COLO668 (cell line): Measurements from ENCODE around the gene PDE7B.

Experiments used
- DNase-seq: peaks from one replicate; lab custom pipeline; 2025; ENCODE audit not compliant: unreplicated experiment; lab: John Stamatoyannopoulos, UW

The PDE7B gene

DNA sequence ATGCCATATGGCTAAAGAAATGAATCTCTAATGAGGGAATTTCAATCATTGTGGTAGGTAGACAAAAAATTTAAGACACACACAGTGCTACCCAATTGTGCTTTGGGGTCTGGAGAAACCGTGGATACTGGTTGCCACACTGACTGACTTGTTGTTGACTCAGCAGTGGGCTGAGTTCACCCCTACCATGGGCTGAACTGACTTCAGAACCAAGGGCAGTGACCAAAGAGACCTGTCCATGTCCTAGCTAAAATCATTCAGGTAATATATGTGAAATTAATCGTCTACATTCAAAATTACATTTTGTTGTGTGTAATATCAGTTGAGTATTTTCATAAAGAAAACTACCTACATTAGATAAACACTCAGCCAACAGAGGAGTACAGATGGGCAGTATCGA is 131.6 kb downstream of the PDE7B start:
- DNase-seq: no peak

DNA sequence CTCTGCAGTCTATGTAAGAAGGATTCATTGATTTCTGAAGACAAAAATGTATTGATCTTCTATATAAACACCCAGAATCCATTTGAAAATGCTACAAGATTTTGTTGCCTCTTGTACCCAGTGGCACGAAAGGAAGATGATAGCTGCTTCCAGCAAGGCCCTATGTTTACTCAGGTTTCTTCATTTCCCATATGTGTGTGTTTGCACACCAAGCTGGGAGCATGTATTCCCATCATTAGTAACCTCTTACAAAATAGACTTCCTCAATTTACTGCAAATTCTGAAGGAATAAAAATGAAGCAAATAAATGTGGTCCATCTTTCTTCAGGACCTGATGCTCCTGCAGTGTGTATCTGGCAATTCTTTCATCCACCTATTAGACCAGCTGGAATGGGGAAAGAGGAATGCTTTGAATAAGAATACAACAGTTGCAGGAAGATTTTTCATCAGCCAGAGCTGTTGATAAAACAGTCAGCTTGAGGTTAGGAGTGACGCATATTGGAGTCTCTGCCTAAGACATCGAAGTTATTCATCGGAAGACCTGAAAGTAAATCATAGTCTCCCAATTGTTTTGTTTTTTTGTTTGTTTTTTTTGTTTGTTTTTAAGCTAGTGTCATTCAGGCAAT is 132.3 kb downstream of the PDE7B start:
- no peak for DNase-seq

DNA sequence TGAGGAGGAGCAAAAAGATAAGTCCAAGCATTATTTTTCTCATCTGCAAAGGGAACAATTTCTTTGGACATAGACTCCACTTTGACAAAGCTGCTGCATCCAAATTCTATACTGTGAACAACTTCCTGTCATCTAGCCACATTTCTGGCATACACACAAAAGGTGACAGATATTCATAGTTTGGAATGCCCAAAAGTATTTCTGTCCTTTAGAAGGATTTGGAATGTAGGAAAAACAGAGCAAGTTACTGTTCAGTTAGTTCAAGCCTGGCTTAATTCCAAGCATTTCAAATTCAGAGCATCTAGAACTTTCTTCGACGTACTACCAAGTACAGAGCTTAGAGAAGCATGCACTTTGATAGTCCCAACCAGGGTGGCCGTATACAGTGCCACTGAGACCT is 134.0 kb downstream of the PDE7B start:
- DNase-seq: no peak

DNA sequence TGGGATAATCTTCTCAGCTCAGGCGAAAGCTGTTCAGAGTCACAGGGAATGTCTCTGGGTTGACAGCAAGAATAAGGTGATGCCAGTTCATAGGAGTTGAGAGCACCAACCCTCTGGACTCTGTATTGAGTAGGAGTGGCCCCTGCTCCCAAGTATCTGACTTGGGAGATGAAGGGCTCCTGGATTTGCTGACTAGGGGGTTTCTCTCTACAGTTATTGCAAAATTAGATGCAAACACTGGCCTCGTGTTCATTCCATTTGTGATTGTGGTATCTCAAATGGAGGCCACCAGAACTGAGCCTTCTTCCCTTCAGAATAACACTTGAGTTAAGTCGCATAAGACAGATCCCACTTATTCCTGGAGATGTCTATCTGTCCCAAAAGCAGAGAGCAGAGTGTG is 135.7 kb downstream of the PDE7B start:
- DNase-seq: no peak

DNA sequence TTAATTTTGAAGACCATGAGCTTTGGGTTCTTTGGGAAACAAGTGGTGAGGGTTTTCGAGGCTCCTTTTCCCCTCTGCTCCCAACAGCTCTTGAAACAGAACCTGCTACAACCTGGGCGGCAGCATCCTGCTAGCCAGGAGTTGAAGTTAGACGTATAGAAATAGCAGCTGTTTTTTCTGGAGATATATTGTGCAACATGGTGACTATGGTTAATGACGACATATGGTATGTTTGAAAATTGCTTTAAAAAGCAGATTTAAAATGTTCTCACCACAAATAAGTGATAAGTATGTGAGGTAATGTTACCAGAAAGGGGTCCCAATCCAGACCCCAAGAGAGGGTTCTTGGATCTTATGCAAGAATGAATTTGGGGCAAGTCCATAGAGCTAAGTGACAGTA is 138.9 kb downstream of the PDE7B start:
- no peak for DNase-seq

DNA sequence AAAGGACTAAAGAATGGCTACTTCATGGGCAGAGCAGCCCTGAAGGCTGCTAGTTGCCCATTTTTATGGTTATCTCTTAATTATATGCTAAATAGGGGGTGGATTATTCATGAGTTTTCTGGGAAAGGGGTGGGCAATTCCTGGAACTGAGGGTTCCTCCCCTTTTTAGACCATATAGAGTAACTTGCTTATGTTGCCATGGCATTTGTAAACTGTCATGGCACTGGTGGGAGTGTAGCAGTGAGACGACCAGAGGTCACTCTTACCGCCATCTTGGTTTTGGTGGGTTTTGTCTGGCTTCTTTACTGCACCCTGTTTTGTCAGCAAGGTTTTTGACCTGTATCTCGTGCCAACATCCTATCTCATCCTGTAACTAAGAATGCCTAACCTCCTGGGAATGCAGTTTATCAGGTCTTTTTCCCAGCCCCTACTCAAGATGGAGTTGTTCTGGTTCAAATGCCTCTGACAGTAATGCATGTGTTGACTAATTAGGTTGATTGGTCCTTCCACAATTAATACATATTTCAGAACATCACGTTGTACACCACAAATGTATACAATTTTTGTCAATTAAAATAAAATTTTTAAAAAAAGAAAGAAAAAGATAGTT is 139.5 kb downstream of the PDE7B start:
- DNase-seq: no peak

DNA sequence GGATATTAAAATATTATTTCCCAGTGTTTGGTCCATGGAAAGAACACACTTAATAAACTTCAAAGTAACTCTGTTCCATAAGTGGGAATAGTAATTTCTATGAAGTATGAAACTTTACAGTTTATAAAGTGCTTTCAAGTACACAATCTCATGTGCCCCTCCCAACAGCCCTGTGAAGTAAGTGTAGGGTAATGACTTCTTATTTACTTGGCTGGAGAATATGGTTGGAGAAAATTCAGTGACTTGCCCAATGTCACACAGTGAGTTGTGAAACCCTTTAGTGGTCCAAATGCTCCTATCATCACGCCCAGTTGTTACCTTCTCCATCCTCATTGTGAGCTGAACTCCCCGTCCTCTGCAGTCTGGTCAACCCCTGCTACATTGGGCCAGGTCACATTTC is 141.2 kb downstream of the PDE7B start:
- no peak for DNase-seq

DNA sequence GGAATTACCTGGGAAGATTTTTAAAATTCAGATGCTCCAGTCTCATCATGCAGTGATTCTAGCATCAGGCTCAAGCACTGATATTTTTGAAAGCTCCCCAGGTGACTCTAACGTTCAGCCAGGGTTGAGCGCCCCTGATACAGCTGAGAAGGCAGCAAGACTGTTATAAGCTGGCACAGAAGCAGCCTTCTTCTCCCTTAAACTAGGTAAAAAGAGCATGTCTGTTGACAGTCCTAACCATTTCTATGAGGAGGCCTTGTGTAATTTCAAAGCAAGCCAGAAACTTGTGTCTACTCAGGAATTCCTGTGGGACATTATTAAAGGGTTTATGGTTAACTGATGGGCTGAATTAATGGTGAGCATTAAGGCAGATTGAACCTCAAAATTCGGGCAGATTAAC is 141.9 kb downstream of the PDE7B start:
- no peak for DNase-seq

DNA sequence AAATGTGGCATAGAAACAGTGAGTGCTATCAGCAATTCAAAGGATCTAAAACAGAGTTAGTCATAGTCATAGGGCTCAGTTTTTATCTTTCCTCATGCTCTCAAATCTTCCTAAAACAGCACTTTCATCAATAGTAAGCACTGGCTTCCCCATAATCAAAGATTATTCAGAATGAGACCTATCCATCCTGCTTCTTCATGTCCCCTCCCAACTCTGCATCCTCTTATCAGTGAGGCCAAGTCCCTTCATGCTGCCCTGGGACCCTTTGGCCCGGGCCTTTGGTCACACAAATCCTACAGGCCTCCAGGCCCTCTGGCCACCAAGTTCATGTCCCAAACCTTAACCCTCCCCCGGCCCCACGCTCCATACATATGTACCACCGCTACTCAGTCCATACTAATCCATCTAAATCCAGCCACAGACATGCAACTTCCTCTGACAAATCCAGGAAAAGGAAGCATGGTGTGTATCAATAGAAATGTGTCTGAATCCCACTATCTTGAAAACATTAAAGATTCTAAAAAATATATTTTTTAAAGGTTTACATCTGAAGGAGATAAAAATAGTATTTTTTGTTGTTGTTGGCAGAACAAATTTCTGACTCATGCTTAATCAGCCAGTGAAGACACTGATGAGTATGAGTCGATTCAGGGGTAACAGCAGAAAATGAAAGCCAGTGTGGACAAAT is 143.5 kb downstream of the PDE7B start:
- no peak for DNase-seq

DNA sequence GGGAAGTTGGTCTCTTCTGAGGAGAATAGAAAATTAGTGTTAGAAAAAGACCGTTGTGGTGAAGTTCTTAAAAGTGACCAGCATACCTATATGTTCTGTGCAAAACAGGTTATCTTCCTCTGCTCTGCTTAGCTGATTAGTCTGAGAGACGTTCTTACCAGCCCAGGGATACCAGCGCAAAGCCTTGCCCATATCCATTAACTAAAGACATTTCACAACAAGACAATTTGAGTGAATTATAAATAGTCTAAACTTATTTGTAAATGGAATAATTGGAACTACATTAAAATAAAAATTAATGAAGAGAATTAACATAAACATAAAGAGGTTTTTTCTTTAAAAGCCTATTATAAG is 144.0 kb downstream of the PDE7B start:
- DNase-seq: no peak

DNA sequence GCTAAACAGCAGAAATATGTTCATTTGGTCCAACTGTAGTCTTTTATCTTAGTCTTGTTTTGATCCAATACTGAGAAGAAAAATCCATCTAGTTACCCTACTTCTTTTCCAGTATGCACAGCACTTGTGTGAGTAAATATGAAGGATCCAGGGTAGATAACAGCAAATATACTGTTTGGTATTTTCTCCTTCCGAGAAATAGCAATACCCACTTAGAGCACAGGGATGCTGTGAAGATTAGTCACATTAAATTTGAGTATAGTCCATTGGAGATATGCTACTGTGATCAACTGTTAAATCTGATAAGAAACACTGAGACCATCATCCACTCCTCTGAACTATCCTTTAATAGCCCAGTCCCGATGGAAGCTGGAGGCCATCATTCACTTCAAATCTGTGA is 145.2 kb downstream of the PDE7B start:
- DNase-seq: no peak

DNA sequence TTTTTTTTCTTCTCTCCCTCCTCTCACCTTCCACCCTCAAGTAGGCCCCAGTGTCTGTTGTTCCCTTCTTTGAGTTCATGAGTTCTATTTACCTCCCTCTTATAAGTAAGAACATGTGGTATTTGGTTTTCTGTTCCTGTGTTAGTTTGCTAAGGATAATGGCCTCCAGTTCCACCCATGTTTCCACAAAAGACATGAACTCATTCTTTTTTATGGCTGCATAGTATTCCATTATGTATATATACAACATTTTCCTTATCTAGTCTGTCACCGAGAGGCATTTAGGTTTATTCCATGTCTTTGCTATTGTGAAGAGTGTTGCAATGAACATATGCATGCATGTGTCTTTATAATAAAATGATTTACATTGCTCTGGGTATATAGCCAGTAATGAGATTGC is 147.9 kb downstream of the PDE7B start:
- no peak for DNase-seq

DNA sequence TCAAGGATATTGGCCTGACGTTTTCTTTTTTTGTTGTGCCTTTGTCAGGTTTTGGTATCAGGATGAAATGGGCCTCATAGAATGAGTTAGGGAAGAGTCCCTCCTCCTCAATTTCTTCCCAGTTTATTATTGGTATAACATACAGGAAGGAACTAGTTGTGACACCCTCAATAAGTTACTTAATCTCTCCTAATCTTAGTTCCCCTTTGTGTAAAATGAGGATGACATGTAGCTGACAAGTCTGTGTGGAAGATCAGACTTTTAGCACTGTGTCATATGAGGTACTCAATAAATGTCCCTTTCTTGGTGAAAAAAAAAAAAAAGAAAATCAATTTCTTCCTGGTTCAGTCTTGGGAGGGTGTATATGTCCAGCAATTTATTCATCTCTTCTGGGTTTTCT is 155.8 kb downstream of the PDE7B start:
- no peak for DNase-seq

DNA sequence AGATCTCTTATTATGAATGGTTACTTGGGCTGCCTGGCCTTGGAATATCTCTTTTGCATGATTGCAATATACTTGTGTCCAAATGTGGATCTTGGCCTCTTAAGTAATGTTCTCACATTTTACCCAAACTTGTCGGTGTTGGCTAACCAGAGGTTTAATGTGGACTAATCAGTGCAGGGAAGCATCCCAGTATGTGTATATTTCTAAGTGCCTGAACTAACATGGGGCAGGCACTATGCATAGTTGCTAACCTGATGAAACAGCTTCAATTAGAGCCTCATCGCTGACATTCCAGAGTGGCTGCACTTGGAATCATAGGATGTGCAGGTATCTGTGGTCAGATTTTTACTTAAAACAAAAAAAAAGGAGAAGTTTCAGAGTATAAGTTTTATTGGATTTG is 160.0 kb downstream of the PDE7B start:
- no peak for DNase-seq

DNA sequence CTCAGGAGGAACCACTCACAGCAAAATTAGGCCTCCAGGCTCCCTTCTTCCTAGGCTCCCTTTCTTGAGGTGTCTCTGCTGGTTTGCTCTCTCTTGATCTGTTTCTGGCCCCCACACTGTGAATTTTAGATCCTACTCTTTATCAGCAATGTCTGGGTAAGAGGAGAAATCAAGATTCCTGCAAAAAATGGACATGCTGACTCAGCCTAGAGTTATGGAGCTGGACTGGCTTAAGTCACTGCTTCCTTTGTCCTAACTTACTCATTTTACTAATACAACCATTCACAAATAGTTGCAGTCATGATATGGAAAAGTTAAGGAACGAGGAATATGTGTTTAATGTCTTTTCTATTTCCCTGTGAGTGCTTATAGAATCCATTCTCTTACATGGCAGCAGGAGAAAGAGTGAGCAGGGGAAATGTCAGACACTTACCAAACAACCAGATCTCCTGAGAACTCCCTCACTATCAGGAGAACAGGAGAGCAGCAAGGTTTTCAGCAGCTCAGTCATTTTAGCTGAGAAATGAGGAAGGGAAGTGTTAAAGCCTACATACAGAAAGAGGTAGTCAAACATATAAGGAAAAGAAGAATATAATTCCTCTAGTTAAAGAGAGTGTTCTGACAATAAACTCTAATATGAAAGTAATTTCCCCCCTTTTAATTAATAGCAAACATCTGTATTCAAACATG is 160.8 kb downstream of the PDE7B start:
- no peak for DNase-seq

DNA sequence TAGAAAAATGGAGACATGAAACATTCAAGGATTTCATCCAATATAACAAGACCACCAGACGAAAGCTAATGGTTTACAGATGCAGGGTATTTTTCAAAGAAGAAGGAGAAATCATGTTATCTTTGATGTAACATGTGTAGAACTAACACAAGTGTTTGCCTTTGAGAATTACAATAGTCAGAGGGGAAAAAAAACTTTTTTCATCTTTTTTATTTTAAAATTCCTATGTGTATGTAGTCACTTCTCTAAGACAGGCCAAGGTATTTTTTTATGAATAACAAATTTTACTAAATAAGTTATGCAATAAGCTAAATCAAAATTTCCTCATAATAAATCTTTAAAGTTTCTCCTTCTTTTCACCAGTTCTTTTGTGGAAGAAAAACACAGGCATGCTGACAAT is 161.4 kb downstream of the PDE7B start:
- DNase-seq: no peak

DNA sequence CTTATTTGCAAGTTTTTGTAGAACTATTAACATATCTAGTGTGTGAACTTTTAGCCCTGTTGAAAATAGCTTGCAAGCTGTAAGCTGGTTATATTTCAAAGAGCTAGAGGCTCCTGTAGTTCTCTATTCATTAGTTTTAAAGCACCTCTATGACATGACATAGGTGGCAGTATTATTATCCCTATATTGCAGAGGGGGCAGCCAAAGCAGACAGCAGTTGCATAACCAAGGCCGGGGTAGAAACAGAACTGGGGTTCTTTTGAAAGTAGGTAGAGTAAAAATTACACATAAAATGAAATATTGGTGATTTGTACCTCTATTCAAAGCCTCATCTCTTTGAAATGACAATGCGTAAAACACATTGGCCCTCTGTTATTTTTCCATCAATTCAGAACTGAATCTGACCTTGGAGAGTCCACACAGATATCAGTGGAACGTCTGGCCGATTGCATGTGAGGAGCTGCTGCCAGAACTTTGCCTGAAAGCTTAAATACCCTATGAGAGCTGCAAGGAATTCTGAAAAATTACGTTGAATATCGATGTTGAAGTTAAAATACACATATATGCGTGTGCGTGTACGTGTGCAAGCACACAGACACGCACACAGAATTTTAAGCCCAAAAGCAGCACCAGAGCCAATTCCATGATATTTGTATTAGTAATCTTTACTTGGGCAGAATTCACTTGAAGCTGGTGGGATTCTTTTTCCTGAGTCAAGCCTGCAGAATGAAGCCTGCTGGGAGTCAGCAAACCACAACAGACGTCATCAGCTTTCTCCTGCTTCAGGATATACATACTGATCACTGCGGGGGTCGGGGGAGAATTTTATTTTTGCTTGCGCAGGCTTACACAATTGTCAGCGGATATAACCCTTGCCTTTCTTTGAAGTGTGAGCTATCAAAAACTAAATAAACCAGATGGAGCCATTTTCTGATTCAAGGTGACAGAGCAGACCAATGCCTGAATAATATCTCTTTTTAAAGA is 163.2 kb downstream of the PDE7B start:
- DNase-seq: no peak

DNA sequence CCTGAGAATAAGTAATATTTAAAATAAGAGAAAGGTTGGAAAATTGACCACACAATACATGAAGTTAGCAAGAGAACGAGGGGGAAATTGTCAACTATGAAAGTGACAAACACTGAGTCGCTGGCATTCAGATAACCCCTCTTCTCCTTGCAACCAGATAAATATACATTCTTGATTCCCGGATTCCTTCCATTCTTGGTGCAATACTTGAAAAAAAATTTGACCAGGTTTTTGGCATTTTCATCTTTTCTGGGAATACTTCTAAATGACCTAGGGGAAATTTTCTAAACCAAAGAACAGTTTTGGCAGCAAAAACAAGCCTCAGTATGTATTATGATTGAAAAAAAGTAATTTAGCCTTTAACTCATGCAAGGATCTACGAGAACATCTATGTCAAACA is 164.0 kb downstream of the PDE7B start:
- no peak for DNase-seq

DNA sequence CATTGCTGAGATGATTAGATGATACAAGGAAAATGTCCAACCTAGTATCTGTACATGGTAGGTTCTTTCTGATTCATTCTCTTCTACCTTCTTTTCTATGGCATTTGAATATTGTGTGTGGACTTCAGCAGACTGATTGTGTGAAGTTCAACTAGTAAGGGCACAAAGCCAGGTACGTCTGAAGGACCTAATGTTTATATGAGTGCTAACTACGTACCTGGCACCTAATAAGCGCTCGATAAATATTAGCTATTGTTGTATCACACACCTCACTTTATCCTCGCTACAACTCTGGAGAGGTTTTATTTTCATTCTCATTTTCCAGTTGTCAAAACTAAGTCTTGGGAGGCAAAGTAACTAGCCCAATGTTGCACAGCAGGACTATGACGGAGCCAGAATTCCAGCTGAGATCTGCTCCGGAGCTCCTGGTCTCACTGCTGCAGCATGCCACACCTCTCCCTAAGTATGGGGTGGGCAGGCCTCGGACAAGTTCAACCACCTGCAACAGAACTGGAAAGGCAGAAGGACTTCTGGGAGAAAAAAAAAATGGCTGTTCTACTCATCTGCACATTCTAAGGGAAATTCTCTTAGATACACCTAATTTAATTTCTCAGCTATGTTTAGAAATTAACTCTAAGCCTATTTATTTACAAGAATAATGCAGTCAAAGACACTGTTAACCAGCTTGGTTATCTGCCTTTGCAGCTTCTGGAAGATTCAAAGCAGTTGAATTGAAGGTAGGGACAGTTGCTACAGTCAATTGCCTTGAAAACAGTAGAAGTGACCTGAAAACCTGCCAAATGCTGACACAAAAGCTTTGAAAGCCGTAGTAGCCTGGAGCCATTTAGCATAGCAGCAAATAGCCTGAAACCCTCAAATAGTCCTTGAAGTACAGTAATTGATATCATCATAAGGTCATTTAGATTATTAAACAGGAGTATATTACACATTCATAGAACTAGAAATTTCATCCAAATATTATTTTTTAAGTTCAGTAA is 165.0 kb downstream of the PDE7B start:
- no peak for DNase-seq

DNA sequence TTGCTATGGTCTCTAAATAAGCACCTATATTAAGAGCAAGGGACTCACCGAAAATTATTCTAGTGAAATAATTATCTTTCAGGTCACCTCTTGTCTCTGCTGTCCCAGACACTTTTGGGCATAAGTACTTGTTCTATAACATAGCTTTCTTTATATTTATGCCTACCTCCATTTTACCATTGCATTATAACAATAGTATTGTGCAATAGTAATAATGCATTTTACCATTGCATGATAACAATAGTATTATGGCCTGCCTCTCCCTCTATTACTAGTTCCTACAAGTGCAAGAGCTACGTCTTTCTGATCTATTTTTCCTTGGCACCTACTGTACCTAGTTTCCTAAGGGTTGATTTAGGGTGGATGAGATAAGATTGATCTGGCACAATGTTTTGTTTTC is 169.2 kb downstream of the PDE7B start:
- no peak for DNase-seq
